IMR-90 (cell line): ENCODE measurements around the gene ZNF791. TPM values are rescaled to one million over a fixed set of nuclear protein-coding genes. Genes with fewer than 3 reads are reported as not detected.

Experiments
- ATAC-seq: fragments of 200-7000 bp; cut with Tn5 transposase; 2 replicates; pipeline ENCODE4 v1.9.1; 2020; ENCODE audit warnings: low read depth, mild to moderate bottlenecking, moderate library complexity
- BruUV-seq: library from RNA; stranded (reverse); fragments of 400-500 nt; replicated peaks from 2 replicates; lab custom pipeline; 2021; lab: Mats Ljungman, UMichigan
- CTCF ChIA-PET: fragments of 300-600 bp; formaldehyde crosslinking; extraction: SDS; loops from one replicate; lab custom pipeline; 2021; ENCODE audit warnings: antibody characterized with exemption; lab: Yijun Ruan, JAX
- POLR2A ChIA-PET: fragments of 300-600 bp; sonication (Branson Sonifier 250); formaldehyde crosslinking; loops from one replicate; lab custom pipeline; 2022; ENCODE audit warnings: antibody characterized with exemption; ENCODE audit not compliant: unreplicated experiment; lab: Charles Lee
- DNase-seq: peaks from one replicate; pipeline ENCODE4 v3.0.0; 2013
- H2AFZ ChIP-seq: replicated peaks from 2 replicates; pipeline ENCODE3; 2013; ENCODE audit warnings: low read length, mild to moderate bottlenecking; ENCODE audit not compliant: poor library complexity
- H2AK5ac ChIP-seq: 2 replicates; pipeline ENCODE4 v1.6.1; 2013; ENCODE audit warnings: low read depth, low read length, inconsistent platforms
- H2AK9ac ChIP-seq: replicated peaks from 2 replicates; pipeline ENCODE3; 2013; ENCODE audit warnings: mild to moderate bottlenecking, low read depth, low read length, moderate library complexity; ENCODE audit not compliant: poor library complexity
- H2BK120ac ChIP-seq: 2 replicates; pipeline ENCODE4 v1.6.1; 2013; ENCODE audit warnings: low read depth, low read length, inconsistent platforms
- H2BK15ac ChIP-seq: 3 replicates; pipeline ENCODE4 v1.6.1; 2013; ENCODE audit warnings: low read depth, low read length, inconsistent platforms
- H2BK20ac ChIP-seq: 2 replicates; pipeline ENCODE4 v1.6.1; 2013; ENCODE audit warnings: low read depth, mild to moderate bottlenecking, inconsistent platforms, low read length, moderate library complexity
- H2BK5ac ChIP-seq: 2 replicates; pipeline ENCODE4 v1.6.1; 2013; ENCODE audit warnings: mild to moderate bottlenecking, low read depth, low read length, inconsistent platforms; ENCODE audit not compliant: poor library complexity, severe bottlenecking
- H3K14ac ChIP-seq: replicated peaks from 2 replicates; pipeline ENCODE4 v1.6.1; 2013; ENCODE audit warnings: low read depth, low read length, inconsistent platforms
- H3K18ac ChIP-seq: 2 replicates; pipeline ENCODE4 v1.6.1; 2013; ENCODE audit warnings: low read depth, low read length, control low read depth
- H3K23ac ChIP-seq: 2 replicates; pipeline ENCODE4 v1.6.1; 2013; ENCODE audit warnings: low read depth, low read length, inconsistent platforms
- H3K27ac ChIP-seq: 2 replicates; pipeline ENCODE4 v1.5.1; 2013; ENCODE audit warnings: mild to moderate bottlenecking, control low read depth, low read length; ENCODE audit not compliant: insufficient read depth
- H3K27me3 ChIP-seq: 2 replicates; pipeline ENCODE4 v1.6.1; 2013; ENCODE audit warnings: low read length; ENCODE audit not compliant: control insufficient read depth, insufficient read depth
- H3K36me3 ChIP-seq: 2 replicates; pipeline ENCODE4 v1.6.1; 2013; ENCODE audit warnings: low read length, mixed read lengths; ENCODE audit not compliant: control insufficient read depth, insufficient read depth
- H3K4ac ChIP-seq: 2 replicates; pipeline ENCODE4 v1.6.1; 2013; ENCODE audit warnings: low read depth, low read length, inconsistent platforms
- H3K4me1 ChIP-seq: 2 replicates; pipeline ENCODE4 v1.6.1; 2013; ENCODE audit warnings: low read length, mixed read lengths; ENCODE audit not compliant: control insufficient read depth, insufficient read depth
- H3K4me2 ChIP-seq: 2 replicates; pipeline ENCODE4 v1.6.1; 2013; ENCODE audit warnings: low read depth, mild to moderate bottlenecking, control low read depth, low read length, moderate library complexity
- H3K4me3 ChIP-seq: 2 replicates; pipeline ENCODE4 v1.5.1; 2013; ENCODE audit warnings: low read depth, mild to moderate bottlenecking, control low read depth, low read length, moderate library complexity; ENCODE audit not compliant: insufficient read depth
- H3K56ac ChIP-seq: 2 replicates; pipeline ENCODE4 v1.6.1; 2013; ENCODE audit warnings: low read length, inconsistent platforms; ENCODE audit not compliant: insufficient read depth; ENCODE audit errors: extremely low read depth
- H3K79me1 ChIP-seq, 2 experiments: 2 replicates each; pipeline ENCODE4 v1.6.1; 2013; ENCODE audit warnings: low read length in 2 of 2, inconsistent platforms in 1 of 2, low read depth in 1 of 2
- H3K9ac ChIP-seq: 2 replicates; pipeline ENCODE4 v1.6.1; 2013; ENCODE audit warnings: low read depth, low read length, control low read depth
- H3K9me1 ChIP-seq: 2 replicates; pipeline ENCODE4 v1.6.1; 2013; ENCODE audit warnings: low read length, inconsistent platforms; ENCODE audit not compliant: insufficient read depth
- H3K9me3 ChIP-seq: 2 replicates; pipeline ENCODE4 v1.6.1; 2013; ENCODE audit warnings: low read length; ENCODE audit not compliant: control insufficient read depth, insufficient read depth
- H4K20me1 ChIP-seq: 2 replicates; pipeline ENCODE4 v1.6.1; 2013; ENCODE audit warnings: low read length, inconsistent platforms; ENCODE audit not compliant: insufficient read depth
- H4K5ac ChIP-seq: 2 replicates; pipeline ENCODE4 v1.6.1; 2013; ENCODE audit warnings: mild to moderate bottlenecking, low read depth, low read length, control low read depth
- H4K8ac ChIP-seq, 2 experiments: 2 replicates each; pipeline ENCODE4 v1.6.1; 2013; ENCODE audit warnings: low read depth in 2 of 2, low read length in 2 of 2, control low read depth in 1 of 2, inconsistent platforms in 1 of 2
- H4K91ac ChIP-seq: 2 replicates; pipeline ENCODE4 v1.6.1; 2013; ENCODE audit warnings: low read depth, low read length, inconsistent platforms; ENCODE audit not compliant: insufficient read depth
- BHLHE40 ChIP-seq: fragments of 150-350 bp; IDR thresholded peaks from 2 replicates; pipeline ENCODE4 v1.6.1; 2016; ENCODE audit warnings: mild to moderate bottlenecking, low read depth, low read length
- CEBPB ChIP-seq: IDR thresholded peaks from 2 replicates; pipeline ENCODE4 v1.6.1; 2012; ENCODE audit warnings: low read depth, low read length, improper control_type of control experiment
- CHD1 ChIP-seq: IDR thresholded peaks from 2 replicates; pipeline ENCODE4 v1.6.1; 2012; ENCODE audit warnings: low read depth, low read length, improper control_type of control experiment
- ELK1 ChIP-seq: fragments of 150-350 bp; IDR thresholded peaks from 2 replicates; pipeline ENCODE4 v1.6.1; 2016; ENCODE audit warnings: low read depth, mild to moderate bottlenecking, low read length, moderate library complexity, borderline replicate concordance
- MAFK ChIP-seq: IDR thresholded peaks from 2 replicates; pipeline ENCODE4 v1.6.1; 2012; ENCODE audit warnings: low read depth, low read length, improper control_type of control experiment
- MAZ ChIP-seq: IDR thresholded peaks from 2 replicates; pipeline ENCODE4 v1.6.1; 2012; ENCODE audit warnings: low read depth, mild to moderate bottlenecking, low read length, improper control_type of control experiment, moderate library complexity, borderline replicate concordance
- MXI1 ChIP-seq: IDR thresholded peaks from 2 replicates; pipeline ENCODE4 v1.6.1; 2012; ENCODE audit warnings: low read depth, mild to moderate bottlenecking, low read length, moderate library complexity, borderline replicate concordance
- NFE2L2 ChIP-seq: fragments of 150-350 bp; IDR thresholded peaks from 2 replicates; pipeline ENCODE4 v1.6.1; 2016; ENCODE audit warnings: low read depth, mild to moderate bottlenecking, low read length
- POLR2A ChIP-seq: IDR thresholded peaks from 2 replicates; pipeline ENCODE4 v1.6.1; 2012; ENCODE audit warnings: mild to moderate bottlenecking, low read depth, low read length
- RAD21 ChIP-seq: IDR thresholded peaks from 2 replicates; pipeline ENCODE4 v1.6.1; 2012; ENCODE audit warnings: low read length, improper control_type of control experiment
- RCOR1 ChIP-seq: IDR thresholded peaks from 2 replicates; pipeline ENCODE4 v1.6.1; 2012; ENCODE audit warnings: mild to moderate bottlenecking, low read length, improper control_type of control experiment; ENCODE audit not compliant: insufficient replicate concordance
- RFX5 ChIP-seq: IDR thresholded peaks from 2 replicates; pipeline ENCODE4 v1.8.0; 2012; ENCODE audit warnings: low read depth, mild to moderate bottlenecking, low read length, moderate library complexity
- WGBS, 2 experiments: methylation state at CpG; one replicate each; pipeline versions ENCODE4 v1.1.5 to v1.1.7; 2013; ENCODE audit warnings: missing lambda C conversion rate in 2 of 2; ENCODE audit not compliant: insufficient read length in 1 of 2; ENCODE audit errors: extremely low coverage in 2 of 2; 5-methylcytosine and 5-hydroxymethylcytosine counted together
- dilution Hi-C: fragments of 300-500 bp; cut with HindIII; formaldehyde crosslinking; loops from one replicate; pipeline ENCODE4 v1.14.3; 2018; ENCODE audit warnings: low sequenced_read_pairs; ENCODE audit not compliant: unreplicated experiment
- in situ Hi-C: fragments of 300-500 bp; cut with MboI; formaldehyde crosslinking; loops from 3 replicates; pipeline ENCODE4 v1.14.3; 2019; ENCODE audit warnings: low sequenced_read_pairs, inconsistent platforms, mixed read lengths
- intact Hi-C: fragments of 100-400 bp; cut with micrococcal nuclease; formaldehyde crosslinking; loops from 2 replicates; pipeline ENCODE4 v1.10.0; 2022
- polyA plus RNA-seq, 3 experiments: library from polyadenylated mRNA; depleted of rRNA; stranded (reverse); fragments of >200 nt; gene quantifications; 2 replicates each; pipeline ENCODE4 v1.2.3, GENCODE V29; 2012; ENCODE audit warnings: low replicate concordance in 1 of 3
- total RNA-seq: library from RNA; depleted of rRNA; stranded (reverse); fragments of >200 nt; gene quantifications from 2 replicates; pipeline ENCODE4 v1.2.3, GENCODE V29; 2012
- TF ChIP-seq, protein P1 (sequence below): fragments of 150-350 bp; IDR thresholded peaks from 2 replicates; pipeline ENCODE4 v1.6.1; 2017; ENCODE audit warnings: mild to moderate bottlenecking, antibody characterized with exemption, low read length, low read depth

Gene ZNF791
- total and polyA plus RNA-seq, 2 of the 4 experiments (the other 2 are of a cell fraction): 7.1 to 15.8 TPM

DNA sequence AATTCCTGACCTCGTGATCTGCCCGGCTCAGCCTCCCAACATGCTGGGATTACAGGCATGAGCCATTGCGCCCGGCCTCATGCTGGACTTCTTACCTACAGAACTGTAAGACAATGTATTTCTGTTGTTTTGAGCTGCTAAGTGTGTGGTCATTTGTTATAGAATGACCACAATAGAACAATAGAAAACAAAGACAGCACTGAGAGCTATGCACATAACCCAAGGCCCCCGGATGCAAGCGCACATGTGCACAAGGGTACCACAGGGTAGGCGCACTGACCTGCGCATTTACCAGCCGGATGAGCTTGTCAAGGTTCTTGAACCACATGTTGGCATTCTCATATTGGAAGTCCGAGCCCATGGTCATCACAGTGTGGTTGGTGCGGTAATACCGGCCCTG is 50.3 kb downstream of the ZNF791 start:
- Histone ChIP-seq H3K27me3 (no peaks in the 10 kb centered on the region), H4K8ac (no peak overlapping the region), H3K4ac (no peak overlapping the region), H3K18ac (no peak overlapping the region), H3K36me3 (peaks cover 38% of the 10 kb centered on the region), H3K4me1 (peaks cover 3% of the 10 kb centered on the region; the same call in 1 of the 2 replicates), H3K56ac (no peak overlapping the region), H3K23ac (no peak overlapping the region), H2BK120ac (no peak overlapping the region), H4K20me1 (no peaks in the 10 kb centered on the region), H2BK20ac (no peak overlapping the region), H3K4me2 (no peak overlapping the region), H3K4me3 (no peak overlapping the region), H3K9me3 (no peaks in the 10 kb centered on the region), H4K5ac (no peak overlapping the region), H2AK5ac (no peak overlapping the region), H3K9ac (no peak overlapping the region), H2BK15ac (no peak overlapping the region), H3K9me1 (0 out of 2 replicates have a peak, but pooled peaks cover 6% of the 10 kb centered on the region), H3K14ac (no peak overlapping the region), H2BK5ac (no peak overlapping the region), H2AK9ac (no peak overlapping the region), H2AFZ (no peak overlapping the region), H3K27ac (no peak overlapping the region), H3K79me1 (peaks cover 13 to 19% of the 10 kb centered on the region in 2 experiments), H4K91ac (no peak overlapping the region)
- DNase-seq (no peak), ATAC-seq (no peak)
- intact Hi-C loops (no loop called here), in situ Hi-C loops (no loop called here), dilution Hi-C loops (no loop called here)
- ChIA-PET CTCF (no interaction called here), POLR2A (no interaction called here)
- TF ChIP-seq RCOR1 (no peak), RAD21 (no peak), POLR2A (no peak), BHLHE40 (no peak), MAFK (no peak), ELK1 (no peak), CEBPB (no peak), NFE2L2 (no peak), MAZ (no peak), CHD1 (no peak), MXI1 (no peak), RFX5 (no peak)
- TF ChIP-seq, protein P1, sequence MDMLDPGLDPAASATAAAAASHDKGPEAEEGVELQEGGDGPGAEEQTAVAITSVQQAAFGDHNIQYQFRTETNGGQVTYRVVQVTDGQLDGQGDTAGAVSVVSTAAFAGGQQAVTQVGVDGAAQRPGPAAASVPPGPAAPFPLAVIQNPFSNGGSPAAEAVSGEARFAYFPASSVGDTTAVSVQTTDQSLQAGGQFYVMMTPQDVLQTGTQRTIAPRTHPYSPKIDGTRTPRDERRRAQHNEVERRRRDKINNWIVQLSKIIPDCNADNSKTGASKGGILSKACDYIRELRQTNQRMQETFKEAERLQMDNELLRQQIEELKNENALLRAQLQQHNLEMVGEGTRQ: no peak
- no TSS peak for BruUV-seq
- 96% methylated on average over 7 of the region's 12 CpGs; no CpG with 5 or more reads in 1 of the 2 experiments for WGBS, 2 experiments
